GM12878 (cell line): ENCODE data around the gene RABL2A.

Experiments used
- EZH2 ChIP-seq: IDR thresholded peaks from 2 replicates; pipeline ENCODE4 v1.6.1; 2012; ENCODE audit warnings: low read depth, mild to moderate bottlenecking, control low read depth, inconsistent platforms, low read length, borderline replicate concordance; ENCODE audit not compliant: control insufficient read depth
- JUND ChIP-seq: IDR thresholded peaks from 2 replicates; pipeline ENCODE4 v1.6.1; 2012; ENCODE audit warnings: low read depth, mild to moderate bottlenecking, low read length, improper control_type of control experiment, moderate library complexity
- RCOR1 ChIP-seq: conservative IDR thresholded peaks from 2 replicates; pipeline ENCODE4 v1.6.1; 2012; ENCODE audit warnings: low read depth, low read length, improper control_type of control experiment
- SREBF2 ChIP-seq: IDR thresholded peaks from 2 replicates; pipeline ENCODE4 v1.6.1; 2012; ENCODE audit warnings: mild to moderate bottlenecking, low read length
- YY1 ChIP-seq: IDR thresholded peaks from 2 replicates; pipeline ENCODE4 v1.6.1; 2011; ENCODE audit warnings: low read depth, mild to moderate bottlenecking, low read length
- ZZZ3 ChIP-seq: IDR thresholded peaks from 2 replicates; pipeline ENCODE4 v1.6.1; 2011; ENCODE audit warnings: low read depth; ENCODE audit not compliant: control insufficient read depth, insufficient read length
- TF ChIP-seq, protein P1 (sequence below), 3 experiments: IDR thresholded peaks in 2 of 3; conservative IDR thresholded peaks in 1 of 3; 2 replicates each; pipeline ENCODE4 v1.5.1; 2011; ENCODE audit warnings: low read depth in 3 of 3, low read length in 3 of 3, mild to moderate bottlenecking in 3 of 3, control low read depth in 2 of 3, moderate library complexity in 2 of 3, inconsistent platforms in 1 of 3, mixed read lengths in 1 of 3; ENCODE audit not compliant: control insufficient read depth in 2 of 3, insufficient read depth in 1 of 3; ENCODE audit errors: extremely low read depth in 1 of 3
- TF ChIP-seq, protein P2 (sequence below): IDR thresholded peaks from 2 replicates; pipeline ENCODE4 v1.6.1; 2012; ENCODE audit warnings: low read depth, low read length, improper control_type of control experiment
- TF ChIP-seq, protein P3 (sequence below): fragments of 450-650 bp; IDR thresholded peaks from 2 replicates; pipeline ENCODE4 v1.6.1; 2017; ENCODE audit warnings: mild to moderate bottlenecking, moderate library complexity
- TF ChIP-seq, protein P4 (sequence below): IDR thresholded peaks from 2 replicates; pipeline ENCODE4 v1.6.1; 2012; ENCODE audit warnings: mild to moderate bottlenecking, low read depth, low read length

DNA sequence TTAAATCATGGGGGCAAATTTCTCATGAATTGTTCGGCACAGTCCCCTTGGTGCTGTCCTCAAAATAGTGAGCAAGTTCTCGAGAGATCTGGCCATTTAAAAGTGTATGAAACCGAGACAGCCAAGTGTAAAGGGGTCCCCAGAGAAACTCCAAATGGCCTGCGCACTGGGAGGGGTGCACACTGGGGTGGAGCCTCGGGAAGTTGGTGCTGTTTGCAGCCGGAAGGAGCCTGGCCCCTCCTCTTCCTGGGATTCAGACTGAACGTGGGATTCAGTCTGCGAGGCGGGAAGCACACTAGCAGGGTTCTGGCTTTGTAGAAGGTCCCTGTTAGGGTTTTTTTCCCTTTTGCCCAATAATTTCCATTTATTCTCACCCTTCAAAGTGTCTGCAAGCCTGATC lies 48.8 kb downstream of the RABL2A start:
- TF ChIP-seq RCOR1 (no peak), YY1 (no peak), SREBF2 (no peak), JUND (no peak), EZH2 (no peak), ZZZ3 (no peak)
- TF ChIP-seq, protein P1, sequence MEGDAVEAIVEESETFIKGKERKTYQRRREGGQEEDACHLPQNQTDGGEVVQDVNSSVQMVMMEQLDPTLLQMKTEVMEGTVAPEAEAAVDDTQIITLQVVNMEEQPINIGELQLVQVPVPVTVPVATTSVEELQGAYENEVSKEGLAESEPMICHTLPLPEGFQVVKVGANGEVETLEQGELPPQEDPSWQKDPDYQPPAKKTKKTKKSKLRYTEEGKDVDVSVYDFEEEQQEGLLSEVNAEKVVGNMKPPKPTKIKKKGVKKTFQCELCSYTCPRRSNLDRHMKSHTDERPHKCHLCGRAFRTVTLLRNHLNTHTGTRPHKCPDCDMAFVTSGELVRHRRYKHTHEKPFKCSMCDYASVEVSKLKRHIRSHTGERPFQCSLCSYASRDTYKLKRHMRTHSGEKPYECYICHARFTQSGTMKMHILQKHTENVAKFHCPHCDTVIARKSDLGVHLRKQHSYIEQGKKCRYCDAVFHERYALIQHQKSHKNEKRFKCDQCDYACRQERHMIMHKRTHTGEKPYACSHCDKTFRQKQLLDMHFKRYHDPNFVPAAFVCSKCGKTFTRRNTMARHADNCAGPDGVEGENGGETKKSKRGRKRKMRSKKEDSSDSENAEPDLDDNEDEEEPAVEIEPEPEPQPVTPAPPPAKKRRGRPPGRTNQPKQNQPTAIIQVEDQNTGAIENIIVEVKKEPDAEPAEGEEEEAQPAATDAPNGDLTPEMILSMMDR (IDR thresholded peaks at IDR 0.05 in 2 of 3, conservative IDR thresholded peaks at IDR 0.05 in 1 of 3; ENCODE audit: control insufficient read depth in 2 of 3, extremely low read depth in 1 of 3, insufficient read depth in 1 of 3, low read depth in 3 of 3, low read length in 3 of 3), result no peak
- TF ChIP-seq, protein P2, sequence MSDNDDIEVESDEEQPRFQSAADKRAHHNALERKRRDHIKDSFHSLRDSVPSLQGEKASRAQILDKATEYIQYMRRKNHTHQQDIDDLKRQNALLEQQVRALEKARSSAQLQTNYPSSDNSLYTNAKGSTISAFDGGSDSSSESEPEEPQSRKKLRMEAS, result no peak
- TF ChIP-seq, protein P3, sequence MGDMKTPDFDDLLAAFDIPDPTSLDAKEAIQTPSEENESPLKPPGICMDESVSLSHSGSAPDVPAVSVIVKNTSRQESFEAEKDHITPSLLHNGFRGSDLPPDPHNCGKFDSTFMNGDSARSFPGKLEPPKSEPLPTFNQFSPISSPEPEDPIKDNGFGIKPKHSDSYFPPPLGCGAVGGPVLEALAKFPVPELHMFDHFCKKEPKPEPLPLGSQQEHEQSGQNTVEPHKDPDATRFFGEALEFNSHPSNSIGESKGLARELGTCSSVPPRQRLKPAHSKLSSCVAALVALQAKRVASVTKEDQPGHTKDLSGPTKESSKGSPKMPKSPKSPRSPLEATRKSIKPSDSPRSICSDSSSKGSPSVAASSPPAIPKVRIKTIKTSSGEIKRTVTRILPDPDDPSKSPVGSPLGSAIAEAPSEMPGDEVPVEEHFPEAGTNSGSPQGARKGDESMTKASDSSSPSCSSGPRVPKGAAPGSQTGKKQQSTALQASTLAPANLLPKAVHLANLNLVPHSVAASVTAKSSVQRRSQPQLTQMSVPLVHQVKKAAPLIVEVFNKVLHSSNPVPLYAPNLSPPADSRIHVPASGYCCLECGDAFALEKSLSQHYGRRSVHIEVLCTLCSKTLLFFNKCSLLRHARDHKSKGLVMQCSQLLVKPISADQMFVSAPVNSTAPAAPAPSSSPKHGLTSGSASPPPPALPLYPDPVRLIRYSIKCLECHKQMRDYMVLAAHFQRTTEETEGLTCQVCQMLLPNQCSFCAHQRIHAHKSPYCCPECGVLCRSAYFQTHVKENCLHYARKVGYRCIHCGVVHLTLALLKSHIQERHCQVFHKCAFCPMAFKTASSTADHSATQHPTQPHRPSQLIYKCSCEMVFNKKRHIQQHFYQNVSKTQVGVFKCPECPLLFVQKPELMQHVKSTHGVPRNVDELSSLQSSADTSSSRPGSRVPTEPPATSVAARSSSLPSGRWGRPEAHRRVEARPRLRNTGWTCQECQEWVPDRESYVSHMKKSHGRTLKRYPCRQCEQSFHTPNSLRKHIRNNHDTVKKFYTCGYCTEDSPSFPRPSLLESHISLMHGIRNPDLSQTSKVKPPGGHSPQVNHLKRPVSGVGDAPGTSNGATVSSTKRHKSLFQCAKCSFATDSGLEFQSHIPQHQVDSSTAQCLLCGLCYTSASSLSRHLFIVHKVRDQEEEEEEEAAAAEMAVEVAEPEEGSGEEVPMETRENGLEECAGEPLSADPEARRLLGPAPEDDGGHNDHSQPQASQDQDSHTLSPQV, result no peak
- TF ChIP-seq, protein P4, sequence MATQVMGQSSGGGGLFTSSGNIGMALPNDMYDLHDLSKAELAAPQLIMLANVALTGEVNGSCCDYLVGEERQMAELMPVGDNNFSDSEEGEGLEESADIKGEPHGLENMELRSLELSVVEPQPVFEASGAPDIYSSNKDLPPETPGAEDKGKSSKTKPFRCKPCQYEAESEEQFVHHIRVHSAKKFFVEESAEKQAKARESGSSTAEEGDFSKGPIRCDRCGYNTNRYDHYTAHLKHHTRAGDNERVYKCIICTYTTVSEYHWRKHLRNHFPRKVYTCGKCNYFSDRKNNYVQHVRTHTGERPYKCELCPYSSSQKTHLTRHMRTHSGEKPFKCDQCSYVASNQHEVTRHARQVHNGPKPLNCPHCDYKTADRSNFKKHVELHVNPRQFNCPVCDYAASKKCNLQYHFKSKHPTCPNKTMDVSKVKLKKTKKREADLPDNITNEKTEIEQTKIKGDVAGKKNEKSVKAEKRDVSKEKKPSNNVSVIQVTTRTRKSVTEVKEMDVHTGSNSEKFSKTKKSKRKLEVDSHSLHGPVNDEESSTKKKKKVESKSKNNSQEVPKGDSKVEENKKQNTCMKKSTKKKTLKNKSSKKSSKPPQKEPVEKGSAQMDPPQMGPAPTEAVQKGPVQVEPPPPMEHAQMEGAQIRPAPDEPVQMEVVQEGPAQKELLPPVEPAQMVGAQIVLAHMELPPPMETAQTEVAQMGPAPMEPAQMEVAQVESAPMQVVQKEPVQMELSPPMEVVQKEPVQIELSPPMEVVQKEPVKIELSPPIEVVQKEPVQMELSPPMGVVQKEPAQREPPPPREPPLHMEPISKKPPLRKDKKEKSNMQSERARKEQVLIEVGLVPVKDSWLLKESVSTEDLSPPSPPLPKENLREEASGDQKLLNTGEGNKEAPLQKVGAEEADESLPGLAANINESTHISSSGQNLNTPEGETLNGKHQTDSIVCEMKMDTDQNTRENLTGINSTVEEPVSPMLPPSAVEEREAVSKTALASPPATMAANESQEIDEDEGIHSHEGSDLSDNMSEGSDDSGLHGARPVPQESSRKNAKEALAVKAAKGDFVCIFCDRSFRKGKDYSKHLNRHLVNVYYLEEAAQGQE, result no peak
